Uterus (tissue), 4 donors: ENCODE data around the gene AFMID. TPM values are rescaled to one million over a fixed set of nuclear protein-coding genes. Genes with fewer than 3 reads are reported as not detected.

Experiments used
- DNase-seq, 2 donors: peaks; one replicate each; pipeline ENCODE4 v3.0.0-alpha.2; 2019 to 2020
- H3K27ac ChIP-seq, 2 donors: fragments of 200-600 bp; sonication (generic); 1 replicate in 1 of 2; 2 replicates in 1 of 2; pipeline ENCODE4 v1.5.1; 2016 to 2018
- H3K27me3 ChIP-seq, 2 donors: fragments of 200-600 bp; sonication (generic); one replicate each; pipeline ENCODE4 v1.5.1; 2018 to 2019; ENCODE audit warnings: control low read depth in 1 of 2
- H3K36me3 ChIP-seq, 2 donors: fragments of 200-600 bp; sonication (generic); one replicate each; pipeline ENCODE4 v1.5.1; 2019; ENCODE audit warnings: control low read depth in 1 of 2
- H3K4me1 ChIP-seq, 2 donors: fragments of 200-600 bp; sonication (generic); one replicate each; pipeline ENCODE4 v1.5.1; 2018 to 2019; ENCODE audit warnings: control low read depth in 1 of 2
- H3K4me3 ChIP-seq, 2 donors: fragments of 200-600 bp; sonication (generic); 1 replicate in 1 of 2; 2 replicates in 1 of 2; pipeline ENCODE4 v1.5.1; 2018 to 2019; ENCODE audit warnings: mild to moderate bottlenecking in 1 of 2
- H3K9me3 ChIP-seq, 2 donors: fragments of 200-600 bp; sonication (generic); one replicate each; pipeline ENCODE4 v1.5.1; 2019; ENCODE audit warnings: control low read depth in 1 of 2
- CTCF ChIP-seq, 4 experiments: fragments of 200-600 bp in 2 of 4; fragments of 450-650 bp in 2 of 4; sonication (generic) in 2 of 4; IDR thresholded peaks; one replicate each; pipeline ENCODE4 v1.5.1; 2016 to 2019; ENCODE audit warnings: antibody characterized with exemption in 4 of 4, mild to moderate bottlenecking in 2 of 4, moderate library complexity in 1 of 4
- POLR2A ChIP-seq, 2 donors: fragments of 450-650 bp; IDR thresholded peaks; one replicate each; pipeline ENCODE4 v1.6.1; 2016; ENCODE audit warnings: antibody characterized with exemption in 2 of 2, mild to moderate bottlenecking in 1 of 2, moderate library complexity in 1 of 2
- intact Hi-C: fragments of 100-400 bp; cut with DNase I; formaldehyde crosslinking; loops from one replicate; pipeline ENCODE4 v1.15.1; 2023; ENCODE audit warnings: low total_unique reads
- total RNA-seq, 4 donors: library from RNA; depleted of rRNA in 3 of 4; stranded (reverse); fragments of >200 nt in 3 of 4; gene quantifications; one replicate each; pipeline versions ENCODE4 v1.1.0 to v1.2.4, GENCODE V29; 2014 to 2023
- donor health status: DM: yes; HTN: yes; CAD: no.

The AFMID gene
- total RNA-seq, 4 donors from 2014 or later, result 21.2 to 38.4 (median 23.7) TPM

GRCh38 chr17:78208486-78208885, 21.3 kb downstream of the AFMID start:
- no peaks in the 10 kb centered on the region for H3K4me1 ChIP-seq

GRCh38 chr17:78210111-78210510, 22.9 kb downstream of the AFMID start:
- TF ChIP-seq POLR2A (IDR thresholded peaks at IDR 0.05) (no peak), CTCF (IDR thresholded peaks at IDR 0.05) (no peak)
- intact Hi-C loops, result no loop called here
- Histone ChIP-seq H3K4me1 (peaks cover 0 to 3% of the 10 kb centered on the region in 2 donors), H3K9me3 (no peaks in the 10 kb centered on the region), H3K27me3 (no peaks in the 10 kb centered on the region), H3K27ac (no peak overlapping the region), H3K4me3 (no peak overlapping the region), H3K36me3 (no peaks in the 10 kb centered on the region)
- no peak for DNase-seq

More at GRCh38 chr17:78208486-78208885, 21.3 kb downstream of the AFMID start:
- TF ChIP-seq POLR2A (IDR thresholded peaks at IDR 0.05) (no peak), CTCF (IDR thresholded peaks at IDR 0.05) (no peak)
- Histone ChIP-seq H3K4me3 (no peak overlapping the region), H3K9me3 (no peaks in the 10 kb centered on the region), H3K36me3 (no peaks in the 10 kb centered on the region), H3K27me3 (no peaks in the 10 kb centered on the region), H3K27ac (no peak overlapping the region)
- intact Hi-C loops, result no loop called here
- DNase-seq, result no peak

- Histone ChIP-seq H3K9me3 (no peaks in the 10 kb centered on the region), H3K4me3 (no peak overlapping the region), H3K27ac (no peak overlapping the region), H3K36me3 (no peaks in the 10 kb centered on the region), H3K4me1 (peaks cover 0 to 3% of the 10 kb centered on the region in 2 donors), H3K27me3 (no peaks in the 10 kb centered on the region)
- TF ChIP-seq POLR2A (IDR thresholded peaks at IDR 0.05), result no peak
- TF ChIP-seq CTCF (IDR thresholded peaks at IDR 0.05), result no peak
- DNase-seq, result no peak
- intact Hi-C loops, result no loop called here
Observed at GRCh38 chr17:78211032-78211431, 23.9 kb downstream of the AFMID start.

- Histone ChIP-seq H3K4me1 (peaks cover 0 to 3% of the 10 kb centered on the region in 2 donors), H3K27ac (no peak within 1 kb of the TSS), H3K4me3 (peak within 1 kb of the TSS; percentile 12 to 13), H3K27me3 (no peaks in the 10 kb centered on the region), H3K9me3 (no peaks in the 10 kb centered on the region), H3K36me3 (no peaks in the 10 kb centered on the region)
- intact Hi-C loops, result no loop called here
- peak; percentile 82 to 84 for DNase-seq
- peak in 1 of 4 experiments; percentile 37 for TF ChIP-seq CTCF (IDR thresholded peaks at IDR 0.05)
- no peak for TF ChIP-seq POLR2A (IDR thresholded peaks at IDR 0.05)
Observed at GRCh38 chr17:78214016-78214705, 27.0 kb downstream of the AFMID start, which contains the start of gene BIRC5. Gene BIRC5 (plus strand): TSS chr17:78214253. CDS start chr17:78214317, 64 bp downstream.

GRCh38 chr17:78214706-78215061, 27.5 kb downstream of the AFMID start:
- intact Hi-C loops, result no loop called here
- Histone ChIP-seq H3K36me3 (no peaks in the 10 kb centered on the region), H3K4me3 (peak overlapping the region in 1 of 2 donors; percentile 12), H3K27me3 (no peaks in the 10 kb centered on the region), H3K9me3 (no peaks in the 10 kb centered on the region), H3K27ac (no peak overlapping the region), H3K4me1 (peaks cover 0 to 3% of the 10 kb centered on the region in 2 donors)
- no peak for DNase-seq
- TF ChIP-seq POLR2A (IDR thresholded peaks at IDR 0.05), result no peak
- TF ChIP-seq CTCF (IDR thresholded peaks at IDR 0.05), result no peak
